ENCODE data around the gene TEX48.

GRCh38 chr9:114731701-114732100, 49.7 kb upstream of the TEX48 start:
- no peak for TF ChIP-seq CTCF (IDR thresholded peaks at IDR 0.05)
- no peak for TF ChIP-seq POLR2A (IDR thresholded peaks at IDR 0.05)

Measured in right lobe of liver (tissue), 4 donors.